ENCODE results near the gene CDK14. TPM values are rescaled to one million over a fixed set of nuclear protein-coding genes. Genes with fewer than 3 reads are reported as not detected.
A peak's percentile ranks its signal among the peaks of the same experiment; 100 is the strongest.

The CDK14 gene
- polyA plus RNA-seq (2012; ENCODE audit: missing spikeins): 4.2 TPM

DNA sequence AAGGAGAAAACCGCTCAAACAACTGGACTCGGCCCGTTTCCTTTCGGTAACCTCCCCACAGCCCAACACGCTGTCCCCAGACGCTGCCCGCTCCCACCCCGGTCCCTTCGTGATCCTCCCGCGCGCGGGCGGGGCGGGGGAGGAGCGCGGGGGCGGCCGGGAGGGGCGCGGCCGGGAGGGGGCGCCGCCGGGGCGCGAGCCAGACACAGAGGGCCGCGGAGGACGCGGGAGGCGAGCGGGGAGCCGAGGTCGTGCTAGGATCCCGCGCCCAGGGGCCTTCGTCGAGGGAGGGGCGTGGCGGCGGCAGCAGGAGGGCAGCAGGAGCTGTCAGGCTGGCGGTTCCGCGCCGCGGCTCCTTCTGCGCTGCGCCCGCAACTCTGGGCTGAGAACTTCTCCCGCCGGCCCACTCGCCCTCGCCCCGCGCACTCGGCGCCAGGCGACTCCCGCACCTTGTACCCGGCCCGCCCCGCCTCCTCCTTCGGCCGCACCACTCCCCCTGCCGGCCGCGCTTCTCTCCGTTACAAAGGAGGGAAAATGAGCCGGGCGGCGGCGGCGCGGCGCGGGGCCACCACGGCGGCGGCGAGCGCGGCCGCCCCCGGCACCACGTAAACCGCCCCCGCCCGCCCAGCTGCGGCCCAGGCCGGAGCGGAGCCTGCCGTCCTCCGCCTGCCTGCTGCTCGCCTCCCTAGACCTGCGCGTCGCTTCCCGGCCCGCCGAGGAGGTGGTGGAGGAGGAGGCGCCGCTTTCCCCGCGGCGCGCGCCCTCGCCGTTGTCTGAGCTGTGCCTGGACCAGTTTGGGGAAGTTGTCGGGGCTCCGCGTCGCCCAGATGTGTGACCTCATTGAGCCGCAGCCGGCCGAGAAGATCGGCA lies at the start of gene CDK14:
Gene CDK14 (plus strand): TSS at position 521 of the 870 bp plus-strand sequence. CDS start 307 bp downstream, at position 828.
- DNase-seq (ENCODE audit: insufficient read length) (peak; percentile 59), FAIRE-seq (peak; percentile 90)
- TF ChIP-seq POLR2A (IDR thresholded peaks at IDR 0.05; ENCODE audit: low read depth, low read length) (no peak), POLR2AphosphoS5 (IDR thresholded peaks at IDR 0.05; ENCODE audit: low read depth, low read length) (no peak), TAF1 (IDR thresholded peaks at IDR 0.05; ENCODE audit: borderline replicate concordance, low read depth, low read length) (no peak)

DNA sequence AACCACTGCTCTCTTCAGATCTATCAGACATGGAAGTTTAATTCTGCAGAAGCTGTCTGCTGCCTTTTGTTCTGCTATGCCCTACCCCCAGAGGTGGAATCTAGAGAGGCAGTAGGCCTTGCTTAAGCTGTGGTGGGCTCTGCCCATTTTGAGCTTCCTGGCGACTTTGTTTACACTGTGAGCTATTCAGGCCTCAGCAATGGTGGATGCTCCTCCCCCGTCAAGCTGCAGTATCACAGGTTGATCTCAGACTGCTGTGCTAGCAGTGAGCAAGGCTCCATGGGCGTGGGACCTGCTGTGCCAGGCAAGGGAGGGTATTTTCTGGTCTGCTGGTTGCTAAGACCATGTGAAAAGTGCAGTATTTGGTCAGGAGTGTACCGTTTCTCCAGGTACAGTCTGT lies 45.1 kb upstream of the CDK14 start:
- DNase-seq (ENCODE audit: insufficient read length): no peak
- no peak for FAIRE-seq
- TF ChIP-seq TAF1 (IDR thresholded peaks at IDR 0.05; ENCODE audit: borderline replicate concordance, low read depth, low read length): no peak

DNA sequence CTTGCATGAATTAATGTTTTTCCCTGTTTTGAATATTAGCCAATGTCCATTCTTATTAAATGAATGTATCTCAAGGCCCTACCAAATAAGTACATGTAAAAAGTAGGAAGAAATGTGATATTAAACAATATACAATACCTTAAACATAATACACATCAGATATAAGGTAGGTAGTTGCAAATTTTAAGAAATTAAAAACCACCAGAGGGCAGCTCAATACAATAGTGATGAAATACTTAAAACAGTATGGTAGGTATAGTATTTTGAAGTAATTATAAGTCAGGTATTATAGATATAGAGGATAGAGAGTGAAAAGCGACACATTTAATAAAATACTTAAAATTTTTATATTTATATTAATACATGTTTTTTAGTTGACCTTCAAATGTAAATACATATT lies 43.6 kb upstream of the CDK14 start:
- DNase-seq (ENCODE audit: insufficient read length) (no peak), FAIRE-seq (no peak)
- no peak for TF ChIP-seq TAF1 (IDR thresholded peaks at IDR 0.05; ENCODE audit: borderline replicate concordance, low read depth, low read length)
- no peak for TF ChIP-seq POLR2A (IDR thresholded peaks at IDR 0.05; ENCODE audit: low read depth, low read length)
- TF ChIP-seq POLR2AphosphoS5 (IDR thresholded peaks at IDR 0.05; ENCODE audit: low read depth, low read length): no peak

DNA sequence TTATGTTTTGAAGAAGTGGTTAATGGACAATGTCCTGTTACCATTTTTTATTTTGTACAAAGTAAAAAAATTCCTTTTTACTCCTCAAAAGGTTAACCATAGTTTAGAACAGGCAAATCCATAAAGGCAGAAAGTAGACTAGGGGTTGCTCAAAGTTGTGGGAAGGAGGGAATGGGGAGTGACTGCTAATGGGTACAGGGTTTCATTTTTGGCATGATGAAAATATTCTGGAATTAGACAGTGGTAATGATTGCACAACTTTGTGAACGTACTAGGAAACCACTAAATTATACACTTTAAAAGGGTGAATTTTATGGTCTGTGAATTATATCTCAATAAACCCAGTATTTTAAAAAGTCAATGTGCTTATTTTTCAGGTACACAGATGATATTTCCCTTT lies 35.4 kb upstream of the CDK14 start:
- DNase-seq (ENCODE audit: insufficient read length) (no peak), FAIRE-seq (no peak)
- TF ChIP-seq POLR2AphosphoS5 (IDR thresholded peaks at IDR 0.05; ENCODE audit: low read depth, low read length): no peak
- TF ChIP-seq POLR2A (IDR thresholded peaks at IDR 0.05; ENCODE audit: low read depth, low read length): no peak
- no peak for TF ChIP-seq TAF1 (IDR thresholded peaks at IDR 0.05; ENCODE audit: borderline replicate concordance, low read depth, low read length)

DNA sequence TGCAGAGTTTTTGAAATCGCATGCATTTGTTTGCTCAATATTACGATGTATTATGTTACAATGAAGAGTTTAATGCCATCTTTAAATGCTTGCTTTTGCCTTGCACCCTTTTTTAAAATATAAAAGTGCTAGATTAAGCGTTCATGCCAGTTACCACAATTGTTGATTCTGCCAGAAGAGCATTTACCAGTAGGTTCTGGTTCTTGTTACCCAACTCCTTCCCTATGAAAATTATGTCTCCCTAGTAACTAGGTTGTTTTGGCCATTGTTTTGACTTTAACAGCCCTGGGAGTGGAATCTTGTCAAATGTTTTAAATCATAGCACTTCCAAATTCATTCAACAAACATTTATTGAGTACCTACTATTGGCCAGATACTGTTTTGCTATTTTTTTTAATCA lies 32.8 kb upstream of the CDK14 start:
- no peak for FAIRE-seq
- TF ChIP-seq POLR2A (IDR thresholded peaks at IDR 0.05; ENCODE audit: low read depth, low read length) (no peak), POLR2AphosphoS5 (IDR thresholded peaks at IDR 0.05; ENCODE audit: low read depth, low read length) (no peak), TAF1 (IDR thresholded peaks at IDR 0.05; ENCODE audit: borderline replicate concordance, low read depth, low read length) (no peak)

DNA sequence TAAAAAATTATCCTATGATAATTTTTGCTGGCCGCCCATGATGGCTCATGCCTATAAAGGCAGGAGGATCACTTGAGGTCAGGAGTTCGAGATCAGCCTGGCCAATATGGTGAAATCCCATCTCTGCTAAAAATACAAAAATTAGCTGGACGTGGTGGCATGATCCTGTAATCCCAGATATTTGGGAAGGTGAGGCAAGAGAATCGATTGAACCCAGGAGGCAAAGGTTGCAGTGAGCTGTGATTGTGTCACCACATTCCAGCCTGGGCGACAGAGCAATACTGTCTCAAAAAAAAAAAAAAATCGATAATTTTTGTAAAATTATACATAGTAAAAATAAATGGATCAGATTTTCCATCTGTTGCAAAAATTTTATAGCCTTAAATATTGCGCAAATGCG lies 31.7 kb upstream of the CDK14 start:
- FAIRE-seq (no peak), DNase-seq (ENCODE audit: insufficient read length) (no peak)
- TF ChIP-seq POLR2A (IDR thresholded peaks at IDR 0.05; ENCODE audit: low read depth, low read length) (no peak), TAF1 (IDR thresholded peaks at IDR 0.05; ENCODE audit: borderline replicate concordance, low read depth, low read length) (no peak), POLR2AphosphoS5 (IDR thresholded peaks at IDR 0.05; ENCODE audit: low read depth, low read length) (no peak)

More for the DNA sequence above, 32.8 kb upstream of the CDK14 start:
- DNase-seq (ENCODE audit: insufficient read length): no peak

DNA sequence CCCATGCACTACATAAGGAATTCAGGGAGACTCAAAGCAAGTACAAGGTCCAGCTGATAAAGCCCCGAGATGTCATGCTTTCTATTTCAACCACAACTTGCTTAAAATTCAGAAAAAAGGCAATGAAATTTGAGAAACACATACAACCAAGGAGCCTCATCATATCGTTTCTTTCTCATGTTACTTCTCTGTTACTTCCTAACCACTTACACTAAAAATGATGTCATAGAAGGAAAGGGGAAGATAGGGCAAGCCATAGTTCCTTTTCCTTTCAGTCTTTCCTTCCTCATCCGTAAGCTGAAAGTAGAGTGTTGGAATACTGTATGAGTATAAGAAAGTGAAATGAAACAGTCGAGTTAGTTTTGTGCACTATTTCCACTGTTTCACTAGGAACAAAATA lies 27.9 kb upstream of the CDK14 start:
- FAIRE-seq (no peak), DNase-seq (ENCODE audit: insufficient read length) (no peak)
- no peak for TF ChIP-seq TAF1 (IDR thresholded peaks at IDR 0.05; ENCODE audit: borderline replicate concordance, low read depth, low read length)
- no peak for TF ChIP-seq POLR2A (IDR thresholded peaks at IDR 0.05; ENCODE audit: low read depth, low read length)
- TF ChIP-seq POLR2AphosphoS5 (IDR thresholded peaks at IDR 0.05; ENCODE audit: low read depth, low read length): no peak

DNA sequence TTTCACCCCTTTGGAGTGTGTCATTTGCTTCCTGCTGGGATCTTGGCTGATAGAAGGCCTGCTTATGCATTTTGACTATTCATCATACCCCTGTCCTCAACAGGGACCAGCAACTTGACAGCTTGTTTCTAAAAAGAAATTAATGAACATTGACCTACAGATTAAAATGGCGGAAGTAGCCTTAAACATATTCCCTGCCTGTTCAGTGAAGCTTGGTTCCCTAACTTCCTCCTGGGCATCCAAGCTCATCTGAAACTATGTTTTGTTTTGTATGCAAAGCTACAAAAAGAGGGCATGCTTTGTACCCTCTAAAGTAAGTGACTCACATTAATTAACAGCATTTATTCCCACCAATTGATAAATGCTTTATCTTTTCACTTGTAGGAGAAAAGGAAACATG lies 26.8 kb upstream of the CDK14 start:
- DNase-seq (ENCODE audit: insufficient read length) (no peak), FAIRE-seq (no peak)

DNA sequence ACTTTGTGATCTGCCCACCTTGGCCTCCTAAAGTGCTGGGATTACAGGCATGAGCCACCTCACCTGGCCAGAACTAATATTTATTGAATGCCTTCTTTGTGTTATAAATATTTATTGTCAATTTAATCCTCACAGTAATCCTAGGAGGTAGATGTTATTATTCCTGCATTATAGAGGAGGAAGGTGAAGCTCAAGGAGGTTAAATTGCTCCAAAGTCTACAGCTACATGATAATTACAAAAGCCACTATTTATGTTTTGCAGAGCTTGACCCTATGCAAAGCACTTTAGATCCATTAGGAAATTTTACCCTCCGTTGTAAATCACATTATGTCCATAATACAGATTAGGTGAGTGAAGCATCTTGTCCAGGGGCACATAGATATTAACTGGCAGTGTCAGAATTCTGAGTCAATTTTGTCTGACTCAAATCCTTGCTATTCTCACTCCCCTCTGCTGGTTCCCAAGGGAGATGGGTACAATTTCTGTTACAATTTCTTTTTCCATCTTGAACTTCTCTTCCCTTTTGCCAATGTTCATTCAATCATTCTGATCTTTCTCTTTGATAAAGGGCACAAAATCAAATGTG lies 25.7 kb upstream of the CDK14 start:
- no peak for DNase-seq (ENCODE audit: insufficient read length)
- FAIRE-seq: no peak

More for the DNA sequence above, 26.8 kb upstream of the CDK14 start:
- TF ChIP-seq TAF1 (IDR thresholded peaks at IDR 0.05; ENCODE audit: borderline replicate concordance, low read depth, low read length) (no peak), POLR2A (IDR thresholded peaks at IDR 0.05; ENCODE audit: low read depth, low read length) (no peak), POLR2AphosphoS5 (IDR thresholded peaks at IDR 0.05; ENCODE audit: low read depth, low read length) (no peak)

DNA sequence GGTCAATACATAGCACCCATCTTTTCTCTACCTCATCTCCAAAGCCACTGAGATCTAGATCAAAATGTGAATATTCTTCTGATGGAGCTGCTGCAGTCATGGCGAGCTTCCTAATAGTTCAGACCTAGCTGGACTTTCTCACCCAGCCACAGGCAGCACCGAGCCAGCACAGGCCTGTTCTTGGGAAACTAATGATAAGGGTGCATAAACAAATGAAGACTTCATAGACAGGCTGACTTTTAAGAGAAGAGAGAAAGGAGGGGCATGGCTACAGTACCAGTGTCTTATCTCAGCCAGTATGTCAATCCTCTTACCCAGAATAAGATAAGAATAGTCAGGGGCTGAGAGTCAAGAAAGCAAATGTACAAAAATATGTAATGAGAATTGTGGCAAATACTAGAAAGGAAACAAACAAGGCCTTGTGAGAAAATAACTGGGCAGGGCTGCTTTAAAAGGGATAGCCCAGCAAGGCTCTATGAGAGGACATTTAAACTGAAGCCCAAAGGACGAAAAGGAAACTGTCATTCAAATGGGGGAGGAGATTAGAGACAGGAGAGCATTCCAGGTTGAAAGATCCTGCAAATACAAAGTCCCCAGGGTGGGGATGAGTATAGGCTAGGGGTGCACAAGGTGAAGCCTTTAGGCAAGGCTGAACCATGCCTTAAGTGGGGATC lies 21.8 kb upstream of the CDK14 start:
- TF ChIP-seq TAF1 (IDR thresholded peaks at IDR 0.05; ENCODE audit: borderline replicate concordance, low read depth, low read length) (no peak), POLR2A (IDR thresholded peaks at IDR 0.05; ENCODE audit: low read depth, low read length) (no peak), POLR2AphosphoS5 (IDR thresholded peaks at IDR 0.05; ENCODE audit: low read depth, low read length) (no peak)
- FAIRE-seq (no peak), DNase-seq (ENCODE audit: insufficient read length) (no peak)

More for the DNA sequence above, 25.7 kb upstream of the CDK14 start:
- TF ChIP-seq TAF1 (IDR thresholded peaks at IDR 0.05; ENCODE audit: borderline replicate concordance, low read depth, low read length) (no peak), POLR2A (IDR thresholded peaks at IDR 0.05; ENCODE audit: low read depth, low read length) (no peak), POLR2AphosphoS5 (IDR thresholded peaks at IDR 0.05; ENCODE audit: low read depth, low read length) (no peak)

DNA sequence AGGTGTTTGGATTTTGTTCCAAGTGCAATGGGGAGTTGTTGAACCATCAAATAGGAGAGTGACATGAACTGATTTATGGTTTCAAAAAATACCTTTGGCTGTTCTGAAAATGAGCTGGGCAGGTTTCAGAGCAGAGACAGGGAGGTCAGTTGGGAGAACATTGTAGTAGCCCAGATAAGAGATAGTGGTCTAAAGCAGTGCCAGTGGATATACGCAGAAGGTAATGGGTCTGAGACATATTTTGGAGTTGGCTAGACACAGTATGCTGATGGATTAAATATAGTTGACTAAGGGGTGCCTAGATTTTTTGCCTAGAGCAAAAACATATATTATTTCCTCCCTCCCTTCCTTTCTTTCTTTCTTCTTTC lies 21.3 kb upstream of the CDK14 start:
- DNase-seq (ENCODE audit: insufficient read length) (no peak), FAIRE-seq (no peak)
- TF ChIP-seq POLR2A (IDR thresholded peaks at IDR 0.05; ENCODE audit: low read depth, low read length) (no peak), POLR2AphosphoS5 (IDR thresholded peaks at IDR 0.05; ENCODE audit: low read depth, low read length) (no peak), TAF1 (IDR thresholded peaks at IDR 0.05; ENCODE audit: borderline replicate concordance, low read depth, low read length) (no peak)
